ENCODE data around the gene KCNJ14. TPM values are rescaled to one million over a fixed set of nuclear protein-coding genes. Genes with fewer than 3 reads are reported as not detected.

The KCNJ14 gene
- total RNA-seq, 1 donor from 2014 or later, result 0.76 TPM

- no peak for ATAC-seq
These were observed 54.3 kb downstream of the KCNJ14 start for GRCh38 chr19:48509467-48510194.

- peak; percentile 35 for ATAC-seq
These were observed 55.3 kb downstream of the KCNJ14 start for GRCh38 chr19:48510421-48511268.

DNA sequence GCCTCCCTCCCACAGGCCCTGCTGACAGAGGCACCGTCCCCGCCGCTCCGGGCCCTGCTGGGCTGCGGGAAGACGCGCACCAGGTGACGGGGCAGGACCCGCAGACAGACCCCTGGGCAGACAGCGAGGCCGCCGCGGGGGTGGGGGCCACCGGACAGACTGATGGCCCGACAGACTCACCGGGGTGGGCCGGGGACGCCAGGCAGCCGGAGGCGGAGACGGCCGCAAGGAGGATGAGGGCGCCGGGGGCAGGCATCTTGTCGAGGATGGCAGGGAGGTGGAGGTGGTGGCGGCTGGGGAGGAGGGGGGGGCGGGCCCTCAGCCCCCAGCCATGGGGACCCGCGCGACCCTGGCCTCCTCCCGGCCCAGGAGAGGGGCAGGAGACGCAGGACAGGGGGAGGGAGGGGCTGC lies 56.0 kb downstream of the KCNJ14 start:
- ATAC-seq, result no peak

DNA sequence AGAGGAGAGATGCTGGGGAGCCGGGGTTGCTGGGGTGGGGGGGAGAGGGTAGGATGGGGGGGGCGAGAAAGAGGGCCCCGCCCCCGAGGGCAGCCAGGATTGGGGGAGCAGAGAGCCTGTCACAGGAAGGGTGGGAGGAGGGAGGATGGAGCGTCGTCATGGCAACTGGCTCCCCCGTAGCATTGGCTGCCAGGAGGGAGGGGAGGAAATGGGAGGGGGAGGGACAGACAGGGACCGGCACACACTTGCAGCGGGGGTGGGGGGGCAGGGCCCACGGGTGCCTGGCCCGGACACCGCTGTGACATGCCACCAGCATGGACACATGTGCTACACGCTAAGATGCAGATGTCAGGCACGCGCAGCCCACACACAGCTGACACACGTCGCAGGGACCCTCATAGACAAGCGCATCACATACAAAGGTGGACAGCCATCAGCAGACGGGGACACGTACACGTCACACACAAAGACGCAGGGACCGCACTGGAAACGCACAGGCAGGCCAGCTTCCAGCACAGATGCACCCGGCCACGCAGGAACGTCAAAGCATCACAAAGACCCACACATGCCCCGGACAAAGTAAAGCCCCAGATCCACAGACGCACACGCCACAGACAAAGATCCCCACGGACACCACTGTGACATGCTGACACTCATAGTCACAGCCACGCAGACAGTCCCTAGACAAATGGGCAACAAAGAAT lies 56.6 kb downstream of the KCNJ14 start, which contains the start of gene LMTK3:
Gene LMTK3 (minus strand): TSS at position 36 of the 704 bp plus-strand sequence. CDS start 259 bp downstream, outside the sequence.
- ATAC-seq, result no peak

GRCh38 chr19:48512504-48513288 lies 57.3 kb downstream of the KCNJ14 start:
- ATAC-seq, result peak; percentile 4

DNA sequence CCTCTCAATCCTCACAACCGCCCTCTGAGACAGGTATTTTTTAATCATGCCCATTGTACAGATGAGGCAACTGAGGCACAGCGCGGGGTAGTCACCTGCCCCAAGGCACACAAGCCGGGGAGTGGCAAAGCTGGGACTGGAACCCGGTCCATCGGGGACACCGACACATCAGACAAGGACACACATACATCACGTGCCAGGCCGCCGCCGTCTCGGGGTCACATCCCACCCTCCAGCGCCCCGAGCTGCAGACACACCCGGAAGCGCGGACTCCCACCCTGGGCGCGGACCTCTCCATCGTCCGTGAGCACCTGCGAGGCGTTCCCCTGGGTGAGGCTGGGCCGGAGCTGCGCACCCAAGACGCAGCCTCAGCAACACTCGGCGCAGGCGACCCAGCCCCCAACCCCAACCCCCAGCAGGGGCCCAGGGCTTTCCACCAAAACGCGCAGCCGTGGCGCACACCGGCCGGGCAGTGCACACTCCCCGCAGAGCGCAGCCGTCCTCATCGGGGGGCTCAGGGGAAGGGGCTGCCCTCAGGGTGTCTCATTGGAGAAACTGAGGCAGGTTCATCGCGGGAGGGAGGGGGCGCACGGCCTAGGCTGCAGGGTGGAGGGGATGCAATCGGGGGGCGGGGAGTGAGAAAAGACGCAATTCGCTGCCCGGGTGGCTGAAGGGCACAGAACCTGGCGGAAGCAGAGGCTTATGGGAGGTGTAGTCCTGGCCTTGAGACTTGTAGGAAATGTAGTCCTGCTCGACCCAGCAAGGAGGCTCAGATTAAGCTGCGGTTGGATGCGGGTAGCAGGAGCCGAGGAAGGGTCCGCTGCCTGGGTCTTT lies 58.1 kb downstream of the KCNJ14 start:
- ATAC-seq, result peak; percentile 61

GRCh38 chr19:48514123-48514458 lies 58.7 kb downstream of the KCNJ14 start:
- ATAC-seq, result no peak

- no peak for ATAC-seq
These were observed 61.2 kb downstream of the KCNJ14 start for GRCh38 chr19:48516536-48516935.

Other genes starting within 250 kb of the KCNJ14 start
- gene CARD8, start 199.7 kb upstream of the KCNJ14 start, total RNA-seq, result 11.6 TPM
- gene ZNF114, start 185.5 kb upstream of the KCNJ14 start, total RNA-seq, result not detected
- 7.6 TPM for gene EMP3, start 130.0 kb upstream of the KCNJ14 start, total RNA-seq
- gene TMEM143, start 91.6 kb upstream of the KCNJ14 start, total RNA-seq, result 5.5 TPM
- gene SYNGR4, start 91.2 kb upstream of the KCNJ14 start, total RNA-seq, result not detected
- 86.6 TPM for gene KDELR1, start 64.0 kb upstream of the KCNJ14 start, total RNA-seq
- 0.04 TPM for gene GRIN2D, start 61.9 kb upstream of the KCNJ14 start, total RNA-seq
- 24.6 TPM for gene GRWD1, start 9.6 kb upstream of the KCNJ14 start, total RNA-seq
- 47.2 TPM for gene CYTH2, start 13.8 kb downstream of the KCNJ14 start, total RNA-seq
- gene LMTK3, start 56.3 kb downstream of the KCNJ14 start, total RNA-seq, result 4.9 TPM
- gene SULT2B1, start 96.6 kb downstream of the KCNJ14 start, total RNA-seq, result 245 TPM
- 0.64 TPM for gene SPACA4, start 151.2 kb downstream of the KCNJ14 start, total RNA-seq
- 6.5 TPM for gene FAM83E, start 159.5 kb downstream of the KCNJ14 start, total RNA-seq
- gene RPL18, start 163.6 kb downstream of the KCNJ14 start, total RNA-seq, result 1,668 TPM
- 7.7 TPM for gene SPHK2, start 163.9 kb downstream of the KCNJ14 start, total RNA-seq
- gene DBP, start 181.8 kb downstream of the KCNJ14 start, total RNA-seq, result 6.7 TPM
- 3.1 TPM for gene CA11, start 190.6 kb downstream of the KCNJ14 start, total RNA-seq
- not detected for gene NTN5, start 217.4 kb downstream of the KCNJ14 start, total RNA-seq
- gene FUT2, start 240.4 kb downstream of the KCNJ14 start, total RNA-seq, result 101 TPM